ENCODE measurements around the gene SLC35F6. TPM values are rescaled to one million over a fixed set of nuclear protein-coding genes. Genes with fewer than 3 reads are reported as not detected.

The SLC35F6 gene
- polyA plus RNA-seq, 2 of the 4 experiments (the other 2 are of a cell fraction): 41.3 to 46.9 TPM

- WGBS (ENCODE audit: missing lambda C conversion rate): 74% methylated on average over 6 of the region's 6 CpGs
- ATAC-seq (no peak), FAIRE-seq (no peak), DNase-seq (ENCODE audit: low read depth in 1 of 2, low spot score in 1 of 2) (no peak)
- ChIA-PET POLR2A (interaction anchor here (0.6 kb wide), 1 partner anchor 46 kb away, joined by 3 read pairs; no protein-coding TSS in a partner anchor), CTCF (interaction anchor here (1.0 to 4.9 kb wide), 2 partner anchors 8 to 36 kb away, joined by 4 to 17 read pairs; no protein-coding TSS in a partner anchor)
- Histone ChIP-seq H3K27ac (no peak overlapping the region), H3K4me1 (no peaks in the 10 kb centered on the region), H3K4me3 (no peak overlapping the region), H3K4me2 (no peak overlapping the region), H3K9me3 (no peaks in the 10 kb centered on the region)
- TF ChIP-seq TP53 (CRISPR knock-in tag; IDR thresholded peaks at IDR 0.05): no peak
- TF ChIP-seq HMGXB4 (CRISPR knock-in tag; IDR thresholded peaks at IDR 0.05; ENCODE audit: borderline replicate concordance): no peak
- no peak for TF ChIP-seq HOXB5 (CRISPR knock-in tag; IDR thresholded peaks at IDR 0.05)
- TF ChIP-seq NFE2L2 (conservative IDR thresholded peaks at IDR 0.05; ENCODE audit: low read length): no peak
- TF ChIP-seq RAD21 (conservative IDR thresholded peaks at IDR 0.05 in 1 of 2, IDR thresholded peaks at IDR 0.05 in 1 of 2): no peak
- no peak for TF ChIP-seq ZC3H11A (IDR thresholded peaks at IDR 0.05)
- TF ChIP-seq MAFK (IDR thresholded peaks at IDR 0.05; ENCODE audit: partially characterized antibody): no peak
- no peak for TF ChIP-seq EP300 (IDR thresholded peaks at IDR 0.05)
- no peak for TF ChIP-seq RCOR1 (IDR thresholded peaks at IDR 0.05; ENCODE audit: low read depth, low read length)
- no peak for TF ChIP-seq SREBF2 (IDR thresholded peaks at IDR 0.05)
- no peak for TF ChIP-seq PHF8 (IDR thresholded peaks at IDR 0.05; ENCODE audit: borderline replicate concordance, low read depth)
- TF ChIP-seq GATA3 (IDR thresholded peaks at IDR 0.05; ENCODE audit: borderline replicate concordance): no peak
- no peak for TF ChIP-seq FOSL2 (IDR thresholded peaks at IDR 0.05)
- no peak for TF ChIP-seq FOSL2 (CRISPR knock-in tag; IDR thresholded peaks at IDR 0.05)
- no peak for TF ChIP-seq REST (IDR thresholded peaks at IDR 0.05)
- no peak for TF ChIP-seq MAX (IDR thresholded peaks at IDR 0.05)
Measured at GRCh38 chr2:26809876-26810577, 45.9 kb downstream of the SLC35F6 start.

GRCh38 chr2:26811261-26811660 is 47.2 kb downstream of the SLC35F6 start:
- no peak for ATAC-seq
- Histone ChIP-seq H3K9me3 (no peaks in the 10 kb centered on the region), H3K4me1 (no peaks in the 10 kb centered on the region), H3K27ac (no peak overlapping the region), H3K4me2 (no peak overlapping the region), H3K4me3 (no peak overlapping the region)
- DNase-seq (ENCODE audit: low read depth in 1 of 2, low spot score in 1 of 2): no peak
- WGBS (ENCODE audit: missing lambda C conversion rate): 40% methylated on average over 8 of the region's 8 CpGs
- ChIA-PET CTCF (interaction anchor here (1.2 to 4.9 kb wide), 3 partner anchors 12 to 132 kb away, joined by 3 to 17 read pairs (median 4); no protein-coding TSS in a partner anchor), POLR2A (no interaction called here)
- TF ChIP-seq KDM1A (IDR thresholded peaks at IDR 0.05; ENCODE audit: low read depth): no peak
- no peak for TF ChIP-seq PBX3 (IDR thresholded peaks at IDR 0.05)
- TF ChIP-seq FOSL2 (IDR thresholded peaks at IDR 0.05): no peak
- no peak for TF ChIP-seq FOSL2 (CRISPR knock-in tag; IDR thresholded peaks at IDR 0.05)
- no peak for TF ChIP-seq MAZ (IDR thresholded peaks at IDR 0.05; ENCODE audit: borderline replicate concordance, low read depth, low read length)
- TF ChIP-seq NPAS2 (CRISPR knock-in tag; IDR thresholded peaks at IDR 0.05; ENCODE audit: borderline replicate concordance): no peak
- TF ChIP-seq EP300 (IDR thresholded peaks at IDR 0.05): no peak
- no peak for TF ChIP-seq POLR2AphosphoS2 (conservative IDR thresholded peaks at IDR 0.05; ENCODE audit: low read length)
- TF ChIP-seq SMC3 (IDR thresholded peaks at IDR 0.05): no peak
- TF ChIP-seq HES2 (IDR thresholded peaks at IDR 0.05): no peak
- no peak for TF ChIP-seq POLR2A (IDR thresholded peaks at IDR 0.05; ENCODE audit: low read length)
- FAIRE-seq: no peak
